Stimulated activated CD4-positive, alpha-beta T cell treated with anti-CD3 and anti-CD28 coated beads, Interleukin-4, amount 100 ng/mL, for 1 hour (primary cell): ENCODE data around the gene UNK.
A peak's percentile ranks its signal among the peaks of the same experiment; 100 is the strongest.

ENCODE experiments used
- DNase-seq: peaks from one replicate; pipeline ENCODE4 v3.0.0-alpha.2; 2020

Gene UNK

GRCh38 chr17:75822119-75822799, 37.7 kb downstream of the UNK start:
- DNase-seq: peak; percentile 37

DNA sequence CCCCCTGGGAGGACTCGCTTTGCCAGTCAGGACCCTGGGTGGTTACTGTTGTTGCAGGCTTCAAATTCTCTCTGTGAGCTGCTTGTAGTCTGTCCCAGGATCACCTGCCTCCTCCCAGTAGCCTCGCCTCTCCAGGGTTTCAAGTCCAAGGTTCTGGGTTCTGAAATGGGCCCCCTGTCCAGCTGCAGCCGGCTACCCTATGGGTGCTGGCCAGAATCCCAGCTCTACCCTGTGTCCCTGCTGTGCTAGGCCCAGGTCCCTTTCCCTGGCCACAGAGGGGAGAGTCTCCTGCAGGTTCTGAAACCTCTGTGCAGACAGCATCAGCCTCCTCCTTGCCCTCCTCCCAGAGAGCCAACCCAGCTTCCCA, 38.2 kb downstream of the UNK start:
- DNase-seq: no peak

DNA sequence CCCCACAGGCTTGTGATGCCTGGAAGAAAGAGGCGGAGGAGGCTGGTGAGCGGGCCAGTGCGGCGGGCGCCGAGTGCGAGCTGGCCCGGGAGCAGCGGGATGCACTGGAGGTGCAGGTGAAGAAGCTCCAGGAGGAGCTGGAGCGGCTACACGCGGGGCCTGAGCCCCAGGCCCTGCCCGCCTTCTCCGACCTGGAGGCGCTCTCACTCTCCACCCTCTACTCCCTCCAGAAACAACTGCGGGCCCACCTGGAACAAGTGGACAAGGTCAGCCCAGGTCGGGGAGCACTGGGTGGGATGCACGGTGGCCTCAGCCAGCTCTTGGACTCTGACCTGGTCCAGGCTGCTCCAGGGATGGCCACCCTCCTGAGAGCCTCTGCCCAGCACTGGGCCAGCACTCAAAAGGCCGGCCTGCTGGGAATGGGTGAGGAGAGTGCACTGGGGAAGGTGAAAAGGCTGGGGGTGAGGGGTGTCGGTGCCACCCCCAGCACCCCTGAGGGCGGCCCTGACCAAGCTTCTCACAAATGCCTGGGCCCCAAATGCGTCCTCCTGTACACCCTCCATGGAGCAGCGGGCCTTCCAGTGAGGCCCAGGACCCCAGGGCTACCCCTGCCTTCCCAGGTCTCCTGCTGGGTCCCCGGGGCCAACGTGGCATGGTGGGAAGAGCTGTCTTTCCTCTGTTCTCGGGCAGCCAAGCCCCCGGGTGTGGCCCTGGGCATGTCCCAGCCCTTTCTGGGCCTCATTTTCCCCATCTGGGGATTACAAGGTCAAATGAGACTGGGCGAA, 38.8 kb downstream of the UNK start:
- DNase-seq: no peak

- DNase-seq: no peak
These were observed 39.5 kb downstream of the UNK start for GRCh38 chr17:75824050-75824552.

DNA sequence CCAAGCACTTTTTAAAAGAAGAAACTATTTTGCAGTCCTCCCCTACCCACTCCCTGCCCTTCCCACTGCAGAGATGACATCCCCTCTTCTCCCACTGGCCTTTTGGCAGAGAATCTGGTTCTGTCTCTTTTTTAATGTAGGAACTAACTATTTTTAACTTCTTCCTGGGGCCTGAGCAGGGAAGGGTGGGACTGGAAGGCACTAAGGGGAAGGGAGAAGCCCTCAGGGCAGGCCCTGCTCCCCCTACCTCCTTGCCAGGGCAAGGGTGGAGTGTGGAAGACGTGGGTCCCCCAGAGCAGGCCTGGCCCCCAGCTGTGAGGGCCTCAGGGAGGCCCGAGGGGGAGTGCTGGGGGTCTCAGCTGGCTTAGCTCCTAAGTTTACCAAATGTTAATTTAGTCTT, 40.1 kb downstream of the UNK start:
- no peak for DNase-seq

- no peak for DNase-seq
These were observed 40.5 kb downstream of the UNK start for GRCh38 chr17:75825149-75825552.

DNA sequence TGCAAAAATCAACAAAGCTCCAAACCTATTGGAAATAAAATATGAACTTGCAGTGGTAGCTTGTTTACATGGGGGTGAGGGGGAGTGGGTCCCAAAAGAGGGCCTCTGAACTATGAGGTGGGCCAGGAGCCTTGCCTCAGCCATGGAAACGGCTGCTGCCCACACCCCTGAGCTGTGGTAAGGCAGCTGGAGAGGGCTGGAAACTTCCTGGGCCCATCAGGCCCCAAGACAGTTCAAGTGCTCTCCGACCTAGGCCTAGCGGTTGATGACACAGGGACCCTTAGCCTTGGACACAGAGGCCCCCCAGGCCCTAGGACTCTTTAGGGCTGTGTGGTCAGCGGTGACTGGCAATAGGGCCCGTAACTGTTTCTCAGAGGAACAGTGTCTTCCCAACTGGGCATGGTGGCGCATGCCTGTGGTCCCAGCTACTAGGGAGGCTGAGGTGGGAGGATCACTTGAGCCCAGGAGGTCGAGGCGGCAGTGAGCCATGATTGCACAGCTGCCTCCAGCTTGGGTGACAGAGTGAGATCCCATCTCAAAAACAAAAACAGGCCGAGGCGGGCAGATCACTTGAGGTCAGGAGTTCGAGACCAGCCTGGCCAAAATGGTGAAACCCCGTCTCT, 41.3 kb downstream of the UNK start:
- no peak for DNase-seq

GRCh38 chr17:75826561-75827307, 42.1 kb downstream of the UNK start:
- no peak for DNase-seq

- peak; percentile 72 for DNase-seq
These were observed 42.9 kb downstream of the UNK start for GRCh38 chr17:75827308-75828075.

DNA sequence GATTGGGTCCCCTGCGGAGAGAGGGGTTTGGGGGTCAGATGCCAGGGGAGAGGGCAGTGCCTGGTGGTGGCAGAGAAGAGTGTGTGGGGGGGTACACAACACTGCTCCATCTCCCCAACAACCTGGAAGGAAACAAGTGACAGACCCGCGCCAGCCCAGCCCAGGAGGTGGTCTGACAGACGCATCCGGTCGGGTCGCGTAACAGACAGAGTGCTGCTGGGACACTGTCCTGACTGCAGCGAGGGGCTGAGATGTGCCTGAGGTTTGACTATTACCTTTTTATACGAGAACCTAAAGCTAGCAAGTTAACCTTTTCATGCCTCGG, 43.4 kb downstream of the UNK start:
- no peak for DNase-seq

DNA sequence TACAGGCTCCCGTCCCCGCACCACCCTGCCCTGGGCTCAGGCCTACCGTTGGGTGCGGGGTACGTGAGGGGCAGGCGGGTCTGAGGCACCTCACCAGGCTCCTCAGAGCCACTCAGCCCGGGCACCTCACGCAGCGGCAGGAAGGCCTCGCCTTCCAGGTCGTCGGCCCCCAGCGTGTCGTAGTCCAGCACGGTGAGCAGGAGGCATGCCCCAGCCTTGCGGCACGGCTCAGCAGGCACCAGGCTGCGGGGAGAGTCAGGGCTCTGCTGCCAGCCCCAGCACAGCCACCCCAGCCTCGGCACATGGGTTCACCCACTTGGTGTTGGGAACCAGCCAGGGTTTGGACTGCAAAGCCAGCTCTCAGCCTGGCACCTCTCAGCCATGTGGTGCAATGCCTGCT, 44.1 kb downstream of the UNK start:
- no peak for DNase-seq

GRCh38 chr17:75829747-75830146, 45.1 kb downstream of the UNK start:
- DNase-seq: no peak

DNA sequence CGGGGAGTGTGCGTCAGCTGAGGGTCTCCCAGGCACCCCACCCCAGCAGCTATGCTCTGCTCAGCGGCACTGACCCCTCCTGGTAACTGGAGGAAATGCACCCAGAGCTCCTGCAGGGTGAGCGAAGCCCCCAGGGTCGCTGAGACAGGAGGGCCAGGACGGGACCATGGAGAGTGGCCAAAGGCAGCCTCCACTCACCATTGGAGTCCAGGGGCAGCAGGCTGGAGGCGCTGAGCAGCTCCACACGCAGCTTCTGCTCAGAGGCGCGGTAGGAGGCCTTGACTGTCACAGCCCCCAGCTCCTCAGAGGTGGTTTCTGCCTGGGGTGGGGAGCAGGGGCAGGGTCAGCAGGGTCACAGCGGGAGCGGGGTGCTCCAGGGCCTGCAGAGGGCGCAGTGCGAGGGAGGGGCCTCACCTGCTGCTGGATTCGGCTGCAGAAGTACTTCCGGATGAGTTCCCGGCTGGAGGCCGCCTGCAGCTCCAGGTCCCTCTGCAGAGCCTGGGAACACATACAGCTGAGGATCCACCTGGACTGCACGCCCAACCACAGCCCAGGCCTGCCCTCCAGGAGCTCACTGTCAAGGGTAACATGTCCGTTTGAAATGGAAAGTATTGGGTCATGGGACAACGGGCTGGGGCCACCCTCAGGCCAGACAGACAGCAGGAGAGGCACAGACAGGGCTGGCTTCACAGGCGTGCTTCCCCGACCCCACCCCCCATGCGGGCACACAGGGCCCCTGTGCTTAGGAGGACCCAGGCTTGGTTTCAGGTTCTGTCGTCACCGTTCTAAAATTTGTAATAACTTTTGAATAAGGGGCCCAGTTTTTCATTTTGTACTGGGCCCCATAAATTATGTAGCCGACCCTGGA, 45.8 kb downstream of the UNK start:
- DNase-seq: peak; percentile 52

GRCh38 chr17:75831032-75831571, 46.5 kb downstream of the UNK start:
- DNase-seq: no peak

DNA sequence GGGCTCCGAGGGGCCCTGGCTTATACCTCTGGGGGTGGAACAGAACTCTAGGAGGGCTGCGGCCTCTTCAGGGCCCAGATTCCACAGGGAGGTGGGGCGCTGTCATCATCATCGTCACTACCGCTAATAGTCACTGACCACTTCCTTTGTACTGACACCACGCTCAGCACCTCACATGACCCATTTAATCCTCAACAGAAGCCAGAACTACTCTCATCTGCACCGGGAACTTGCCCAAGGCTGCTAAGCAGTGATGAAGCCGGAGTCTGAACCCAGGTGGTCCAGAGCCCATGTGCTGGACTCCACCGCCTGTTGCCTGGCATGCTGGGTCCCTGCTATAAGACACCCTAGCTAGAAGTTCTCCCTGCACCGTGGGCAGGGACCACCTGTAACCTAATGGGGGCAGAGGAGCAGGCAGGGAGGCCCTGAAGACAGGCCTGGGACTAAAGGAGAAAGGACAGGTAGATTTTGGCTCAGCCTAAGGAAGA, 47.6 kb downstream of the UNK start:
- no peak for DNase-seq

GRCh38 chr17:75832652-75833400, 48.2 kb downstream of the UNK start:
- DNase-seq: peak; percentile 21

DNA sequence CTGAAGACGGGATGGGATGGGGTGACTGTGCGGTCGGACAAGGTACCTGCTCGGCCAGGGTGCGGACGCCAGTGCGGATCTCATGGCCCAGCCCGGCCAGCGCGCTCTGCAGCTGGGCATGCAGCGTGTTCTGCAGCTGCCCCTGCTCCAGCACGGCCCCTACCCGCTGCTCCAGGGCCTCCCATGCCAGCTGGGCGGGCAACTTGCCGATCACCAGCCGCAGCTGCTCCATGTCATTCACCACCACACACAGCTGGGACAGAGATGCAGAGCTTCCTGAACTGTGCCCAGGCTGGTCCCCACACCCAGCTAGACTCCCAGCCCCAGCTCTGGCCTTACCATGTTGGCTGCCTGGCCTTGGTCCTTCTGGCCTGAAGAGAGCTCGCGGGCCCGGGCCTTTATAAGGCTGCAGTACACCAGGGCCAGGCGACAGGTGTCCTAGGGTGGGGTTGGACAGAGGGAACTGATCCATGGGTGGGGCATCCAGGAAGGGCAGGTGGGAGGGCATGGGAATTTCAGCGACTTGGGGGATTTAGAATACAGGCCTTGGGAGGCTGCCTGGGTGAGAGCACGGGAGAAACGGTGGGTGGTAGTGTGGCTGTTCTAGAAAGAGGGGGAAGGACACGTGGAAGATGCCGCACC, 49.8 kb downstream of the UNK start:
- DNase-seq: no peak

DNA sequence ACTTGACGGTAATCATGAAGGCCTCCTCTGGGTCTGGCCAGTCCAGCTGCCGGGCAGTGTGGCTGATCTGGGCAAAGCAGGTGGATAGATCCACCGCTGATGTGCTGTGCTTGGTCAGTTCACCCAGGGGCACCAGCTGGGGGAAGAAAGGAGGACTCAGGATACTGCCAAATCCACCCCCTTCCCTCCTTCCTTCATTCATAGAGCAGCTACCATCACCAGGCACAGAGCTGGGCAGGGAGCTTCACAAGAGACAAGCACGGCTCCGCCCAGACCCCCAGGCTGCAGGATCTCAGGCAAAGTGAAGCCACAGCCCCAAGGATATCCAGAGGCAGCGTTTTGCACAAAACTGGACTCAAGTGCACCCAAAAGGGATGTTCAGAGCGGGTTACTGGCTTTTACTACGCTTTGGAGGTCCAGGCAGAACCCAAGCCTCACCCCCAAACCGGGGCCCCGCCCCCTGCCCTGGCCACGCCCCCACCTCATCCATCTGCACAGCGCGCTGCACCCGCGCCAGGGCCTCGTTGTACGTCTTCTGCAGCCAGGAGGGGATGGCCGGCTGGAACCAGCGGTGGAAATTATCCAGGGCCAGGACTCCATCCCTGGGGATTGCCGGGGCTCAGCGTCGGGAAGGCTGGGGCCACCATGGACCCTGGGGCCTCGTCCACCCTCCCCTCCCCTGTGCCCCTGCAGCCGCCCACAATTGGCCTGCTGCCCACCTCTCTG, 50.5 kb downstream of the UNK start:
- no peak for DNase-seq

DNA sequence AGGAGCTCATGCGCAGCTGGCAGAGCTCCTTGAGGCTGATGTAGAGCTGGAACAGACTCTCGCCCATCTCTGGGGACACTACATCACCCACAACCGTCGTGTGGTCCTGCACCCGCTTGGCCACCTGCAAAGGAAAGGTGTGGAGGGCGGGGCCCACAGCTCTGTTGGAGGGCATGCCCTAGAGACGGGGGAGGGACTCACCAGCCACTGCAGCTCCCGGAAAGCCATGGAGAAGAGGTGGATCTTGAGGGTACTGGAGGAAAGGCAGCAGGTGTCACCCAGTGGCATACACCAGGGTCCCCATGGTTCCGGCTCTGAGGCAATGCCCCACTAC, 51.0 kb downstream of the UNK start:
- no peak for DNase-seq
